Measurements from ENCODE around the gene HABP4. TPM values are rescaled to one million over a fixed set of nuclear protein-coding genes. Genes with fewer than 3 reads are reported as not detected.
A peak's percentile ranks its signal among the peaks of the same experiment; 100 is the strongest.

HABP4 gene
- total and polyA plus RNA-seq, 11 donors = 17.8 to 35.7 (median 25.9) TPM

GRCh38 chr9:96485280-96485679 is 35.3 kb downstream of the HABP4 start:
- H3K27ac ChIP-seq = peak overlapping the region in 4 of 12 donors; percentile 42 to 80 (median 73)
- peaks cover 0 to 56% (median 32%) of the 10 kb centered on the region in 9 donors for H3K36me3 ChIP-seq
- no peak overlapping the region for H3K4me3 ChIP-seq
- no peak for ATAC-seq
- peaks cover 3 to 38% (median 28%) of the 10 kb centered on the region in 12 donors for H3K4me1 ChIP-seq
- H3K9me3 ChIP-seq = no peaks in the 10 kb centered on the region
- intact Hi-C loops (cut with DNase I) = loop anchor here in 1 of 10 donors (10.0 kb wide), 1 partner anchor 130 kb away; the partner anchor contains the start of gene CDC14B
- DNase-seq = no peak
- TF ChIP-seq CTCF (IDR thresholded peaks at IDR 0.05) = no peak
- TF ChIP-seq POLR2A (IDR thresholded peaks at IDR 0.05) = no peak
- no peaks in the 10 kb centered on the region for H3K27me3 ChIP-seq
- 94 to 98% (median 96%) methylated on average over 16 of the region's 16 CpGs for WGBS, 4 donors

- WGBS, 4 donors = 3 to 11% (median 9%) methylated on average over 7 of the region's 7 CpGs
- Histone ChIP-seq H3K4me1 (peaks cover 3 to 43% (median 30%) of the 10 kb centered on the region in 12 donors), H3K9me3 (no peaks in the 10 kb centered on the region), H3K27ac (peak overlapping the region in 11 of 12 donors; percentile 42 to 84 (median 71)), H3K4me3 (no peak overlapping the region), H3K27me3 (no peaks in the 10 kb centered on the region), H3K36me3 (peaks cover 0 to 62% (median 40%) of the 10 kb centered on the region in 9 donors)
- TF ChIP-seq CTCF (IDR thresholded peaks at IDR 0.05) (no peak), POLR2A (IDR thresholded peaks at IDR 0.05) (no peak)
- intact Hi-C loops (cut with DNase I) = loop anchor here in 1 of 10 donors (10.0 kb wide), 1 partner anchor 128 kb away; the partner anchor contains the start of gene CDC14B
- DNase-seq = peak in 4 of 5 donors; percentile 73 to 87 (median 78)
- peak; percentile 71 to 85 (median 78) for ATAC-seq
Measured at GRCh38 chr9:96486386-96487028, 36.5 kb downstream of the HABP4 start.

GRCh38 chr9:96487029-96487396 is 37.0 kb downstream of the HABP4 start:
- Histone ChIP-seq H3K27ac (peak overlapping the region in 11 of 12 donors; percentile 42 to 84 (median 71)), H3K27me3 (no peaks in the 10 kb centered on the region), H3K9me3 (no peaks in the 10 kb centered on the region), H3K4me1 (peaks cover 3 to 48% (median 33%) of the 10 kb centered on the region in 12 donors), H3K4me3 (no peak overlapping the region), H3K36me3 (peaks cover 0 to 67% (median 40%) of the 10 kb centered on the region in 9 donors)
- no peak for ATAC-seq
- WGBS, 4 donors = 24 to 35% (median 33%) methylated on average over 1 of the region's 1 CpG
- TF ChIP-seq CTCF (IDR thresholded peaks at IDR 0.05) (no peak), POLR2A (IDR thresholded peaks at IDR 0.05) (no peak)
- intact Hi-C loops (cut with DNase I) = loop anchor here in 1 of 10 donors (10.0 kb wide), 1 partner anchor 128 kb away; the partner anchor contains the start of gene CDC14B
- DNase-seq = no peak

GRCh38 chr9:96487949-96488348 is 38.0 kb downstream of the HABP4 start:
- intact Hi-C loops (cut with DNase I) = loop anchor here in 1 of 10 donors (10.0 kb wide), 1 partner anchor 127 kb away; the partner anchor contains the start of gene CDC14B
- Histone ChIP-seq H3K27ac (peak overlapping the region in 11 of 12 donors; percentile 14 to 84 (median 67)), H3K9me3 (no peaks in the 10 kb centered on the region), H3K4me1 (peaks cover 3 to 51% (median 35%) of the 10 kb centered on the region in 12 donors), H3K36me3 (peaks cover 0 to 64% (median 40%) of the 10 kb centered on the region in 9 donors), H3K4me3 (no peak overlapping the region), H3K27me3 (no peaks in the 10 kb centered on the region)
- ATAC-seq (peak in 3 of 4 donors; percentile 21 to 62 (median 41)), DNase-seq (peak; percentile 62 to 83 (median 77))
- no peak for TF ChIP-seq CTCF (IDR thresholded peaks at IDR 0.05)
- no peak for TF ChIP-seq POLR2A (IDR thresholded peaks at IDR 0.05)
- WGBS, 4 donors = 38 to 51% (median 43%) methylated on average over 10 of the region's 10 CpGs

Data from heart left ventricle (tissue), 16 donors.